ENCODE data around the gene STOX2. TPM values are rescaled to one million over a fixed set of nuclear protein-coding genes. Genes with fewer than 3 reads are reported as not detected.
A peak's percentile ranks its signal among the peaks of the same experiment; 100 is the strongest.

Gene STOX2
- total and polyA plus RNA-seq, 4 donors: 1.8 to 27.5 (median 8.6) TPM

GRCh38 chr4:183905593-183906488 lies 734 bp downstream of the STOX2 start:
- H3K27me3 ChIP-seq (ENCODE audit: control insufficient read depth in 3 of 3, insufficient read depth in 3 of 3, low read length in 2 of 3): no peaks in the 10 kb centered on the region
- no peaks in the 10 kb centered on the region for H3K9me3 ChIP-seq (ENCODE audit: control insufficient read depth in 4 of 4, insufficient read depth in 3 of 4, low read length in 3 of 4)
- 1% methylated on average over 84 to 93 of the region's 93 CpGs for WGBS, 2 donors
- no peak overlapping the region for H3K9ac ChIP-seq (ENCODE audit: insufficient read depth in 1 of 2, low read length in 2 of 2)
- ATAC-seq (ENCODE audit: insufficient read depth, low FRiP score): peak; percentile 44
- peak overlapping the region; percentile 49 to 95 for H3K27ac ChIP-seq (ENCODE audit: low read depth in 1 of 2, low read length in 1 of 2)
- no peak for TF ChIP-seq CTCF (IDR thresholded peaks at IDR 0.05; ENCODE audit: control extremely low read depth, extremely low read depth)
- peak; percentile 74 to 83 (median 75) for DNase-seq
- peak overlapping the region; percentile 69 for H3K4me3 ChIP-seq
- H3K4me1 ChIP-seq (ENCODE audit: control insufficient read depth in 5 of 5, insufficient read depth in 5 of 5, low read length in 5 of 5): peaks cover 0 to 23% (median 0%) of the 10 kb centered on the region in 5 donors
- H3K36me3 ChIP-seq (ENCODE audit: control insufficient read depth in 4 of 4, insufficient read depth in 4 of 4, low read length in 4 of 4): no peaks in the 10 kb centered on the region

GRCh38 chr4:183906489-183906738 lies 1.3 kb downstream of the STOX2 start:
- no peak for TF ChIP-seq CTCF (IDR thresholded peaks at IDR 0.05; ENCODE audit: control extremely low read depth, extremely low read depth)
- ATAC-seq (ENCODE audit: insufficient read depth, low FRiP score): no peak
- 3 to 9% methylated on average over 25 of the region's 25 CpGs for WGBS, 2 donors
- Histone ChIP-seq H3K9ac (ENCODE audit: insufficient read depth in 1 of 2, low read length in 2 of 2) (no peak overlapping the region), H3K27me3 (ENCODE audit: control insufficient read depth in 3 of 3, insufficient read depth in 3 of 3, low read length in 2 of 3) (no peaks in the 10 kb centered on the region), H3K4me1 (ENCODE audit: control insufficient read depth in 5 of 5, insufficient read depth in 5 of 5, low read length in 5 of 5) (peaks cover 0 to 23% (median 0%) of the 10 kb centered on the region in 5 donors), H3K27ac (ENCODE audit: low read depth in 1 of 2, low read length in 1 of 2) (no peak overlapping the region), H3K9me3 (ENCODE audit: control insufficient read depth in 4 of 4, insufficient read depth in 3 of 4, low read length in 3 of 4) (no peaks in the 10 kb centered on the region), H3K36me3 (ENCODE audit: control insufficient read depth in 4 of 4, insufficient read depth in 4 of 4, low read length in 4 of 4) (no peaks in the 10 kb centered on the region), H3K4me3 (peak overlapping the region; percentile 26)
- peak in 1 of 3 donors; percentile 31 for DNase-seq

- no peak for TF ChIP-seq CTCF (IDR thresholded peaks at IDR 0.05; ENCODE audit: control extremely low read depth, extremely low read depth)
- no peak for ATAC-seq (ENCODE audit: insufficient read depth, low FRiP score)
- Histone ChIP-seq H3K4me3 (peak overlapping the region; percentile 26), H3K9ac (ENCODE audit: insufficient read depth in 1 of 2, low read length in 2 of 2) (peak overlapping the region in 1 of 2 donors; percentile 36), H3K4me1 (ENCODE audit: control insufficient read depth in 5 of 5, insufficient read depth in 5 of 5, low read length in 5 of 5) (peaks cover 0 to 23% (median 0%) of the 10 kb centered on the region in 5 donors), H3K27me3 (ENCODE audit: control insufficient read depth in 3 of 3, insufficient read depth in 3 of 3, low read length in 2 of 3) (no peaks in the 10 kb centered on the region), H3K9me3 (ENCODE audit: control insufficient read depth in 4 of 4, insufficient read depth in 3 of 4, low read length in 3 of 4) (no peaks in the 10 kb centered on the region), H3K27ac (ENCODE audit: low read depth in 1 of 2, low read length in 1 of 2) (no peak overlapping the region), H3K36me3 (ENCODE audit: control insufficient read depth in 4 of 4, insufficient read depth in 4 of 4, low read length in 4 of 4) (no peaks in the 10 kb centered on the region)
- 12 to 27% methylated on average over 54 of the region's 54 CpGs for WGBS, 2 donors
- DNase-seq: peak; percentile 32 to 72 (median 55)
Measured at GRCh38 chr4:183906739-183907651, 1.9 kb downstream of the STOX2 start.

Data from lung (tissue), 12 donors.